SK-N-SH (cell line): ENCODE results near the gene NEUROG1.

ENCODE experiments used
- CHD2 ChIP-seq: fragments of 150-350 bp; IDR thresholded peaks from 2 replicates; pipeline ENCODE4 v1.6.1; 2018; ENCODE audit warnings: low read length; ENCODE audit not compliant: partially characterized antibody
- ELF1 ChIP-seq: IDR thresholded peaks from 2 replicates; pipeline ENCODE4 v1.4.0; 2012
- RCOR1 ChIP-seq: fragments of 150-350 bp; IDR thresholded peaks from 2 replicates; pipeline ENCODE4 v1.6.1; 2017; ENCODE audit warnings: antibody characterized with exemption, low read length
- SIN3A ChIP-seq: IDR thresholded peaks from 2 replicates; pipeline ENCODE4 v1.6.1; 2012; ENCODE audit warnings: low read depth, mild to moderate bottlenecking, low read length, moderate library complexity, borderline replicate concordance
- TCF12 ChIP-seq: IDR thresholded peaks from 2 replicates; pipeline ENCODE4 v1.4.0; 2012
- YY1 ChIP-seq: IDR thresholded peaks from 2 replicates; pipeline ENCODE4 v1.4.0; 2012; ENCODE audit warnings: low read depth, mild to moderate bottlenecking
- TF ChIP-seq, protein P1 (sequence below): fragments of 200-600 bp; sonication (generic); IDR thresholded peaks from 2 replicates; pipeline ENCODE4 v1.6.1; 2017; ENCODE audit warnings: antibody characterized with exemption, mild to moderate bottlenecking, moderate library complexity
- TF ChIP-seq, protein P2 (sequence below): IDR thresholded peaks from 2 replicates; pipeline ENCODE4 v1.6.1; 2012; ENCODE audit warnings: mild to moderate bottlenecking, low read depth, low read length, moderate library complexity
- TF ChIP-seq, protein P3 (sequence below): IDR thresholded peaks from 2 replicates; pipeline ENCODE4 v1.4.0; 2012; ENCODE audit warnings: low read depth

DNA sequence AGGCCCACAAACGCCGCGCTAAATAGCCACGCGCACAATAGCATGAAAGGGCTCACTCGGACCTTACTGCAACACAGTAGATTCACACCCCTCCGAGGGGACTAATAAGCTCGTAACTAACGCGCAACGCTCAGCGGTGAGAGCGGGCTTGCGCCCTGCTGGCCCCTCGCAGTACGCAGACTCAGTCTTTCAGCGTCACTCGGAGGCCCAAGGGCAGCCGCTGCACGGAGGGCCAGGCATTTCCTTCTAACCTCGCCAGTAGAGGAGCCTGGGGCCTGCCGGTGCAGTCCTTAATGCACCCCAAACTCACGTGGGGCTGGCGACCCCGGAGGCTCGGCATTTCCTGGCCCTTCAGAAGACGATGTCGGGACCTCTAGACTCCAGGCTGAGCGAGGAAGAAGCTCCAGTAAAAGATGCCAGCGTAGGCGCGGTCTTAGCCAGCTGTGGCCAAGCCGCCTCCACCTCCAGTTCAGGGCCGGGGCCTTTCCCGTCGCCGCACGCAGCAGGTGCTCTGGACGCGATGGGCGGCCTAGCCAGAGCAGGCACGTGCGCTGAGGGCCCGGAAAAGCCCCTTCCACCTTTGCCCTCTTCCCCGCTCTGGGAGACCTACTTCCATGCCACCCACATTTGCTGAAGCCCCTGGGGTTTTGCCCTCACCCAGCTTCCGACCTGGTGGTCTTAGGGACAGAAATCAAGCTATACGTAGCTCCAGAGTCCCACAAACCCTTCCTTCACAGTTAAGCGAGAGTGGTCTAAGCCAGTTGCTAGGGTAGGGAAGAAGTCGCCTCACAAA is 45.3 kb downstream of the NEUROG1 start:
- TF ChIP-seq, protein P1, sequence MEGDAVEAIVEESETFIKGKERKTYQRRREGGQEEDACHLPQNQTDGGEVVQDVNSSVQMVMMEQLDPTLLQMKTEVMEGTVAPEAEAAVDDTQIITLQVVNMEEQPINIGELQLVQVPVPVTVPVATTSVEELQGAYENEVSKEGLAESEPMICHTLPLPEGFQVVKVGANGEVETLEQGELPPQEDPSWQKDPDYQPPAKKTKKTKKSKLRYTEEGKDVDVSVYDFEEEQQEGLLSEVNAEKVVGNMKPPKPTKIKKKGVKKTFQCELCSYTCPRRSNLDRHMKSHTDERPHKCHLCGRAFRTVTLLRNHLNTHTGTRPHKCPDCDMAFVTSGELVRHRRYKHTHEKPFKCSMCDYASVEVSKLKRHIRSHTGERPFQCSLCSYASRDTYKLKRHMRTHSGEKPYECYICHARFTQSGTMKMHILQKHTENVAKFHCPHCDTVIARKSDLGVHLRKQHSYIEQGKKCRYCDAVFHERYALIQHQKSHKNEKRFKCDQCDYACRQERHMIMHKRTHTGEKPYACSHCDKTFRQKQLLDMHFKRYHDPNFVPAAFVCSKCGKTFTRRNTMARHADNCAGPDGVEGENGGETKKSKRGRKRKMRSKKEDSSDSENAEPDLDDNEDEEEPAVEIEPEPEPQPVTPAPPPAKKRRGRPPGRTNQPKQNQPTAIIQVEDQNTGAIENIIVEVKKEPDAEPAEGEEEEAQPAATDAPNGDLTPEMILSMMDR = no peak
- no peak for TF ChIP-seq YY1
- TF ChIP-seq SIN3A = no peak
- TF ChIP-seq RCOR1 = no peak
- TF ChIP-seq TCF12 = no peak
- TF ChIP-seq, protein P2, sequence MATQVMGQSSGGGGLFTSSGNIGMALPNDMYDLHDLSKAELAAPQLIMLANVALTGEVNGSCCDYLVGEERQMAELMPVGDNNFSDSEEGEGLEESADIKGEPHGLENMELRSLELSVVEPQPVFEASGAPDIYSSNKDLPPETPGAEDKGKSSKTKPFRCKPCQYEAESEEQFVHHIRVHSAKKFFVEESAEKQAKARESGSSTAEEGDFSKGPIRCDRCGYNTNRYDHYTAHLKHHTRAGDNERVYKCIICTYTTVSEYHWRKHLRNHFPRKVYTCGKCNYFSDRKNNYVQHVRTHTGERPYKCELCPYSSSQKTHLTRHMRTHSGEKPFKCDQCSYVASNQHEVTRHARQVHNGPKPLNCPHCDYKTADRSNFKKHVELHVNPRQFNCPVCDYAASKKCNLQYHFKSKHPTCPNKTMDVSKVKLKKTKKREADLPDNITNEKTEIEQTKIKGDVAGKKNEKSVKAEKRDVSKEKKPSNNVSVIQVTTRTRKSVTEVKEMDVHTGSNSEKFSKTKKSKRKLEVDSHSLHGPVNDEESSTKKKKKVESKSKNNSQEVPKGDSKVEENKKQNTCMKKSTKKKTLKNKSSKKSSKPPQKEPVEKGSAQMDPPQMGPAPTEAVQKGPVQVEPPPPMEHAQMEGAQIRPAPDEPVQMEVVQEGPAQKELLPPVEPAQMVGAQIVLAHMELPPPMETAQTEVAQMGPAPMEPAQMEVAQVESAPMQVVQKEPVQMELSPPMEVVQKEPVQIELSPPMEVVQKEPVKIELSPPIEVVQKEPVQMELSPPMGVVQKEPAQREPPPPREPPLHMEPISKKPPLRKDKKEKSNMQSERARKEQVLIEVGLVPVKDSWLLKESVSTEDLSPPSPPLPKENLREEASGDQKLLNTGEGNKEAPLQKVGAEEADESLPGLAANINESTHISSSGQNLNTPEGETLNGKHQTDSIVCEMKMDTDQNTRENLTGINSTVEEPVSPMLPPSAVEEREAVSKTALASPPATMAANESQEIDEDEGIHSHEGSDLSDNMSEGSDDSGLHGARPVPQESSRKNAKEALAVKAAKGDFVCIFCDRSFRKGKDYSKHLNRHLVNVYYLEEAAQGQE = no peak
- TF ChIP-seq ELF1 = no peak
- no peak for TF ChIP-seq CHD2
- TF ChIP-seq, protein P3, sequence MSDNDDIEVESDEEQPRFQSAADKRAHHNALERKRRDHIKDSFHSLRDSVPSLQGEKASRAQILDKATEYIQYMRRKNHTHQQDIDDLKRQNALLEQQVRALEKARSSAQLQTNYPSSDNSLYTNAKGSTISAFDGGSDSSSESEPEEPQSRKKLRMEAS = no peak
